Gastroesophageal sphincter (tissue), 3 donors: Measurements from ENCODE around the gene SSH3.

Experiments
- CTCF ChIP-seq, 4 experiments: fragments of 200-600 bp in 2 of 4; fragments of 450-650 bp in 2 of 4; sonication (generic) in 1 of 4; IDR thresholded peaks; one replicate each; pipeline ENCODE4 v1.5.1; 2017 to 2019; ENCODE audit warnings: antibody characterized with exemption in 4 of 4, mild to moderate bottlenecking in 2 of 4, moderate library complexity in 2 of 4
- EP300 ChIP-seq: sonication (generic); formaldehyde crosslinking; IDR thresholded peaks from one replicate; pipeline ENCODE4 v1.6.1; 2017; ENCODE audit warnings: antibody characterized with exemption, mild to moderate bottlenecking
- POLR2A ChIP-seq, 2 donors: fragments of 450-650 bp; IDR thresholded peaks; one replicate each; pipeline ENCODE4 v1.6.1; 2017; ENCODE audit warnings: antibody characterized with exemption in 2 of 2, mild to moderate bottlenecking in 2 of 2, moderate library complexity in 1 of 2
- POLR2AphosphoS5 ChIP-seq: sonication (generic); formaldehyde crosslinking; IDR thresholded peaks from one replicate; pipeline ENCODE4 v1.6.1; 2017; ENCODE audit warnings: antibody characterized with exemption

- TF ChIP-seq CTCF (IDR thresholded peaks at IDR 0.05) (peak in 3 of 4 experiments; percentile 87 to 94 (median 93)), POLR2A (IDR thresholded peaks at IDR 0.05) (no peak), POLR2AphosphoS5 (no peak), EP300 (no peak)
These were observed 48.1 kb downstream of the SSH3 start for GRCh38 chr11:67351275-67352005.
